Medulla oblongata (tissue), 1 donor: ENCODE results near the gene FRMD5.
A peak's percentile ranks its signal among the peaks of the same experiment; 100 is the strongest.

ENCODE experiments used
- DNase-seq: peaks from one replicate; pipeline ENCODE4 v3.0.0-alpha.2; 2015; ENCODE audit errors: extremely low spot score

FRMD5 gene

GRCh38 chr15:43928152-43928551, 266.9 kb downstream of the FRMD5 start:
- no peak for DNase-seq

- DNase-seq, result no peak
These were observed 267.9 kb downstream of the FRMD5 start for GRCh38 chr15:43927203-43927602.

- DNase-seq, result no peak
These were observed 271.5 kb downstream of the FRMD5 start for GRCh38 chr15:43923553-43923952.

GRCh38 chr15:43922021-43922420, 273.1 kb downstream of the FRMD5 start:
- no peak for DNase-seq

- no peak for DNase-seq
These were observed 274.3 kb downstream of the FRMD5 start for GRCh38 chr15:43920815-43921214.

GRCh38 chr15:43920254-43920600, 274.8 kb downstream of the FRMD5 start:
- DNase-seq, result no peak

- no peak for DNase-seq
These were observed 275.4 kb downstream of the FRMD5 start for GRCh38 chr15:43919540-43920253.

- DNase-seq, result no peak
These were observed 276.4 kb downstream of the FRMD5 start for GRCh38 chr15:43918717-43919116.

GRCh38 chr15:43916326-43916660, 278.8 kb downstream of the FRMD5 start:
- DNase-seq, result no peak

GRCh38 chr15:43915631-43916325, 279.3 kb downstream of the FRMD5 start:
- DNase-seq, result no peak

- DNase-seq, result no peak
These were observed 281.1 kb downstream of the FRMD5 start for GRCh38 chr15:43913941-43914340.

GRCh38 chr15:43913026-43913780, 281.9 kb downstream of the FRMD5 start:
- DNase-seq, result peak; percentile 53

GRCh38 chr15:43912208-43912607, 282.9 kb downstream of the FRMD5 start:
- DNase-seq, result no peak

GRCh38 chr15:43911235-43911781, 283.8 kb downstream of the FRMD5 start:
- DNase-seq, result peak; percentile 80

GRCh38 chr15:43908516-43909050, 286.5 kb downstream of the FRMD5 start:
- no peak for DNase-seq

- DNase-seq, result no peak
These were observed 289.3 kb downstream of the FRMD5 start for GRCh38 chr15:43905755-43906154.

GRCh38 chr15:43903864-43904290, 291.2 kb downstream of the FRMD5 start:
- peak; percentile 75 for DNase-seq

GRCh38 chr15:43901495-43901894, 293.6 kb downstream of the FRMD5 start:
- DNase-seq, result no peak

- DNase-seq, result no peak
These were observed 294.1 kb downstream of the FRMD5 start for GRCh38 chr15:43900996-43901395.

- no peak for DNase-seq
These were observed 295.1 kb downstream of the FRMD5 start for GRCh38 chr15:43899928-43900327.

- no peak for DNase-seq
These were observed 296.2 kb downstream of the FRMD5 start for GRCh38 chr15:43898891-43899290.

- DNase-seq, result no peak
These were observed 298.5 kb downstream of the FRMD5 start for GRCh38 chr15:43896543-43896942.
